ENCODE data around the gene HEPN1. TPM values are rescaled to one million over a fixed set of nuclear protein-coding genes. Genes with fewer than 3 reads are reported as not detected.

The HEPN1 gene
- total RNA-seq, 2 donors from 2014 or later: not detected

DNA sequence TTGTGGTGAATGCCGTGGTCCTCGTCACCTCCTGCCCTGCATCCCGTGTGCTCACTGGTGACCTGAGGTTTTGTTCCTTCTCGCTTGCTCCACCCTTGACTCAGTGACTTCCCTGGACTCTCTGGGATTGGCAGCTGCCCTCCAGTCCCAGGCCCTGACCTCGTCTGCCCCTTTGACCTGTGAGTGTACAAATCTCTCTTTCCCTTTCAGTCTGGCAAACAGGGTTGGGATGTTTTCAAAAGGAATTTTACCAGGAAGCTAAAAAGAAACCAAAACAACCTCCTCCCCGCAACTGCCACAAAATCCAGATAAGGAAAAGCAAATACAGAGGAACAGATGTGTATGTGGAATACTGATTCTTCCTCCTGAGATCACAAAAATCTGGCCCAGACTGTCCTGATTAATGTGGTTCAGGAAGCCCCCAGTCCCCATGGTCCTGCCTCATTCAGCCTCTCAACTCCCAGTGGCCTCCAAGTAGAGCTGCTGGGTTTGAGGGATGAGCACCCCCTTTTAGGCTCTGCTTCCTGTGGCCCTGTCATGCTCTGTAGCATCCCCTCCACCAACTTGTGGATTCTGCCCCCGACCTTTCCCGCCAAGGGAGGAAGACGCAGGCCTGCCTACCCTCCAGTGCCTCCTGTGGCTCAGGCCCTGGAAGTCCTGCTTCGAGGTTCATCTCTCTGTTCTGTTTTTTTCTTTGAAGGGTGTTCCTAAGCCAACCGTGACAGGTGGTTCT is 36.5 kb upstream of the HEPN1 start:
- Histone ChIP-seq H3K9me3 (no peaks in the 10 kb centered on the region), H3K27ac (peak overlapping the region in 3 of 4 donors; percentile 14 to 66 (median 44)), H3K27me3 (no peaks in the 10 kb centered on the region), H3K36me3 (replicated peaks in 1 of 2; ENCODE audit: insufficient read depth in 1 of 2, low read depth in 2 of 2) (no peaks in the 10 kb centered on the region), H3K4me3 (no peak overlapping the region), H3K4me1 (peaks cover 9% of the 10 kb centered on the region)
- DNase-seq (no peak), ATAC-seq (peak; percentile 27)
- TF ChIP-seq, protein P1, sequence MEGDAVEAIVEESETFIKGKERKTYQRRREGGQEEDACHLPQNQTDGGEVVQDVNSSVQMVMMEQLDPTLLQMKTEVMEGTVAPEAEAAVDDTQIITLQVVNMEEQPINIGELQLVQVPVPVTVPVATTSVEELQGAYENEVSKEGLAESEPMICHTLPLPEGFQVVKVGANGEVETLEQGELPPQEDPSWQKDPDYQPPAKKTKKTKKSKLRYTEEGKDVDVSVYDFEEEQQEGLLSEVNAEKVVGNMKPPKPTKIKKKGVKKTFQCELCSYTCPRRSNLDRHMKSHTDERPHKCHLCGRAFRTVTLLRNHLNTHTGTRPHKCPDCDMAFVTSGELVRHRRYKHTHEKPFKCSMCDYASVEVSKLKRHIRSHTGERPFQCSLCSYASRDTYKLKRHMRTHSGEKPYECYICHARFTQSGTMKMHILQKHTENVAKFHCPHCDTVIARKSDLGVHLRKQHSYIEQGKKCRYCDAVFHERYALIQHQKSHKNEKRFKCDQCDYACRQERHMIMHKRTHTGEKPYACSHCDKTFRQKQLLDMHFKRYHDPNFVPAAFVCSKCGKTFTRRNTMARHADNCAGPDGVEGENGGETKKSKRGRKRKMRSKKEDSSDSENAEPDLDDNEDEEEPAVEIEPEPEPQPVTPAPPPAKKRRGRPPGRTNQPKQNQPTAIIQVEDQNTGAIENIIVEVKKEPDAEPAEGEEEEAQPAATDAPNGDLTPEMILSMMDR (IDR thresholded peaks at IDR 0.05): no peak
- no peak for TF ChIP-seq POLR2A (IDR thresholded peaks at IDR 0.05)
- WGBS, 2 donors: 54% methylated on average over 11 of the region's 11 CpGs
- intact Hi-C loops (cut with DNase I): no loop called here

DNA sequence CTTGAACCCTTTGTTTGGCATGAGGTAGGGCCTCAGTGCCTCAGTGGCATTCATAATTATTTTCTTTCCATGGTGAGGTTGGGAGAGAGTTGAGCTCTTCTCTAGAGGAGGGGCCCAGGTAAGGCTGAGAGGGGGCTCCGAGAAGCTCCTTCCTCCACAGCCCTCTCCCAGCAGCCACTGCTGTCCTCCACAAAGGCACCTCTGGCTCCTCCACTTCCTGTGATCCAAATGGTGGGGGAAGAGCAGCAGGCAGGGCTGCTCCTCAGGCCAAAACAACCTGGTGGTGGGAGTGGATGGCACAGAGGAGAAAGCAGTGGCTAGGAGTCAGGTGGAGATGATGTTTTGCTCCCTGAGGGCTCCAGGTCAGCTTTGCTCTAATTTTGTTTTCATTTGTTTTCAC is 34.7 kb upstream of the HEPN1 start:
- Histone ChIP-seq H3K9me3 (no peaks in the 10 kb centered on the region), H3K4me1 (peaks cover 9% of the 10 kb centered on the region), H3K4me3 (no peak overlapping the region), H3K27me3 (no peaks in the 10 kb centered on the region), H3K36me3 (replicated peaks in 1 of 2; ENCODE audit: insufficient read depth in 1 of 2, low read depth in 2 of 2) (no peaks in the 10 kb centered on the region), H3K27ac (no peak overlapping the region)
- DNase-seq (no peak), ATAC-seq (no peak)
- intact Hi-C loops (cut with DNase I): no loop called here
- no peak for TF ChIP-seq POLR2A (IDR thresholded peaks at IDR 0.05)
- TF ChIP-seq, protein P1 (IDR thresholded peaks at IDR 0.05): no peak
- 88 to 100% methylated on average over 1 of the region's 1 CpG for whole genome bisulfite sequencing, 2 donors

DNA sequence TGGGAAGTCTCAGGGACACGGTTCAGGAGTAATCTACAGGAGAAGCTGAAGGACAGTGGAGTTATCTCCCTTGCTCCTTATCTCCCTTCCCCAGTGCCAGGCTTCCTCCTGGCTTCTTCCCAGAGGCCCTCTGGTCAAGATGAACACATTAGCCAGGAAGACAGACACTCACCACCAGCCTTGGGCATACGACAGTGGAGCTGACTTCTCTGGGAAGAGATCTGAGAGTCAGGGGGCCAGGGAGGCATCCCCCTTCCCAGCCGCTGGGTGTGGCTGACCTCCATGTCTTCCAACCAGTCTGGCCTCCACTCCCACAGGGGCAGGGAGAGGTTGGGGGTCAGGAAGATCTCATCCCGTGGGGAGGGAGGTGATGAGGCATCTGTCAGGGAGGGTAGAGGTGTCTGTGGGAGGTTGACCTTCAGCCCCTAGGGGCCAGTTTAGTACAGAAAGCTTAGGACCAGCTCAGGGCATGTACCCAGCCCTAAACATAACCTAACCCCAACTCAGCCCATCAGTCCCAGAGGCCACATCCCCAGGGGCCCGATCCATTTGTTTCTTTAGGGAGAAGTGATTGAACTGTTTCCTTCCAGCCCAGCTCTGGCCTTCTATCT is 34.1 kb upstream of the HEPN1 start:
- H3K27me3 ChIP-seq: no peaks in the 10 kb centered on the region
- H3K9me3 ChIP-seq: no peaks in the 10 kb centered on the region
- ATAC-seq (no peak), DNase-seq (no peak)
- TF ChIP-seq, protein P1 (IDR thresholded peaks at IDR 0.05): no peak
- no peak for TF ChIP-seq POLR2A (IDR thresholded peaks at IDR 0.05)
- WGBS, 2 donors: 42 to 53% methylated on average over 3 to 5 of the region's 5 CpGs
- H3K4me3 ChIP-seq: no peak overlapping the region
- H3K4me1 ChIP-seq: peaks cover 9% of the 10 kb centered on the region
- intact Hi-C loops (cut with DNase I): no loop called here
- H3K36me3 ChIP-seq (replicated peaks in 1 of 2; ENCODE audit: insufficient read depth in 1 of 2, low read depth in 2 of 2): no peaks in the 10 kb centered on the region
- no peak overlapping the region for H3K27ac ChIP-seq

DNA sequence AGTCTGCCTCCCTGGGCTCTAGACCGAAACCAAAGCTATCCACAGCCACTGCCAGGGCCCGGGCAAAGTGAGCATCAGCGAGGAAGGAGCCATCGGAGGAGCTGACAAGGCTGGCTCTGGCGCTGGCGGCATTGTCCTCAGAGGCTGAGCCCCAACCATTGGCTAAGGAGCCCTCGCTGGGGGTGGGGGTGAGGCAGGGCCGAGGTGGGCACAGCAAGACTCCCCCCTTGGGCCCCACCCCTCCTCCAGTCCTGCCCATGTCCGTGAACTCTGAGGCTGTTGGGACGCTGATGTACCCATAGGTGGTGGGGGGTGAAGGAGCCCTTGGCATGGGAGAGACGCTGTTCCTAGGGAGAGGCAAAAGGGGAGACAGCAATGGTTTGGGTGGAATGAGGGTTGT is 32.6 kb upstream of the HEPN1 start:
- no peaks in the 10 kb centered on the region for H3K27me3 ChIP-seq
- H3K27ac ChIP-seq: no peak overlapping the region
- peaks cover 9% of the 10 kb centered on the region for H3K4me1 ChIP-seq
- intact Hi-C loops (cut with DNase I): no loop called here
- WGBS, 2 donors: 64 to 69% methylated on average over 7 to 11 of the region's 11 CpGs
- no peak overlapping the region for H3K4me3 ChIP-seq
- H3K9me3 ChIP-seq: no peaks in the 10 kb centered on the region
- no peaks in the 10 kb centered on the region for H3K36me3 ChIP-seq (replicated peaks in 1 of 2; ENCODE audit: insufficient read depth in 1 of 2, low read depth in 2 of 2)
- ATAC-seq: no peak
- no peak for DNase-seq
- no peak for TF ChIP-seq POLR2A (IDR thresholded peaks at IDR 0.05)
- TF ChIP-seq, protein P1 (IDR thresholded peaks at IDR 0.05): no peak
